ENCODE data around the gene TMEM201.
"Not testable (repeated sequence)": the region's sequence is repeated elsewhere in the genome, so short reads cannot be mapped to it uniquely, and the experiment has no call there.

Gene TMEM201

GRCh38 chr1:9601942-9602793 lies 13.5 kb downstream of the TMEM201 start:
- DNase-seq, result no peak

- no peak for DNase-seq
These were observed 14.1 kb downstream of the TMEM201 start for GRCh38 chr1:9602794-9603167.

GRCh38 chr1:9603307-9603706 lies 14.6 kb downstream of the TMEM201 start:
- DNase-seq, result no peak

- DNase-seq, result no peak
These were observed 15.3 kb downstream of the TMEM201 start for GRCh38 chr1:9603766-9604753.

DNA sequence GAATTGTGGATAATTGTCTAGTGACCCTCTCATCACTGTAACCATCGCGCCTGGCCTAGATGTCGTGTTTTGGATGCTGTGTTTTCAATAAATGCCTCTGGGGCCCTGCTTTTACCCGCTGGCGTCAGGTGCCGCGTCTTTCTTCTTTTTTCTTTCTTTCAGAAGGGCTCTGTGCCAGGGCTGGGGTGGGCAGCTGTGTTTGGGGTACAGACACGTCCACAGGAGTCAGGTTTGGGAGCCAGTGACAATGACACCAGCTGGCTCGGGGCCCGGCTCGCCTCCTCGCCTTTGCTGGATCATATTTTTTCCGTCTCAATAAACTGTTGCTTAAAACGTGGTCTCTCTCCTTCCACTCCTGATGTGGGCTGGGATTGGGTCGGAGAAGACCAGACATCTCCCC lies 16.1 kb downstream of the TMEM201 start:
- no peak for DNase-seq

DNA sequence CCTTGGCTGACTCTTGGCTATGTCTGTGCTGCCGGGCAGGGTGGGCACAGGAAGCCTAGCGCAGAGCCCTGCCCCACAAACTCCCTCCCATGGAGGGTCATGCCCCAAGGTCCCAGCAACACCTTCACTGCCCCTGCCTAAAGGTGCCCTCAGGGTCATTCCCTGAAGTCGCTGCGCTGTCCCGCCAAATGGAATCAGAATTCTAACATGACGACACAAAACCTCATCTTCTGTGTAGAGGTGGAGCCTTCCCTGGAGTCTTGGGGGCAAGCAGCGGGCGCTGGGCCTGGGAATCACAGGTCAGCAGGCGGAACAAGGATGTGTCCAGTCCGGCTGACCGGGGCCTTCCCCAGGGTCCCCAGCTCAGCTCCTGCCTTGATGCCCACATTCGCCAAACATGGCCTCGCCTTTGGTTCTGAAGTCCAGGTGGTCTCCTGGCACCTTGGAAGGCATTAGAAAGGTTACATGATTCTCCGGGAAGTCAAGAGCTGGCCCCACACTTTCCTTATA lies 17.3 kb downstream of the TMEM201 start:
- DNase-seq, result no peak

DNA sequence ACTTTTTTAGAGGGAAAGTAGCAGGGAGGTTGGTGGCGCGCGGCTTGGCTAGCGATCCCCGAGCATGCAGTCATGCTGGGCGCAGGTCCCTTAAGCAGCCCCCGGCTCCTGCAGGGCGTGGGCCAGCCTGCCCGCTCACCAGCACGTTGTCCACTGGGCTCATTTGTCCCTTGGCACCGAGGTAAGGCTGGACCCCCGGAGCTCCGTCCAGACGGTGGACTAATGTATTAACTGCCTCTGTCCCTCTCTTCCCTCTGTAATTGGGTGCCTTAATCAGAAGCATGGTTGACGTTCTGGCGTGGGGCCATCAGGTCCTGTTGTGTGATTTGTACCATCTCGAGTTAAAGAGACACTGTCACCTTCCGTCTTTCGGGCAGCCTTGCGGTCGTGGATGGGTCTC lies 17.7 kb downstream of the TMEM201 start:
- DNase-seq, result no peak

- no peak for DNase-seq
These were observed 18.2 kb downstream of the TMEM201 start for GRCh38 chr1:9606948-9607347.

DNA sequence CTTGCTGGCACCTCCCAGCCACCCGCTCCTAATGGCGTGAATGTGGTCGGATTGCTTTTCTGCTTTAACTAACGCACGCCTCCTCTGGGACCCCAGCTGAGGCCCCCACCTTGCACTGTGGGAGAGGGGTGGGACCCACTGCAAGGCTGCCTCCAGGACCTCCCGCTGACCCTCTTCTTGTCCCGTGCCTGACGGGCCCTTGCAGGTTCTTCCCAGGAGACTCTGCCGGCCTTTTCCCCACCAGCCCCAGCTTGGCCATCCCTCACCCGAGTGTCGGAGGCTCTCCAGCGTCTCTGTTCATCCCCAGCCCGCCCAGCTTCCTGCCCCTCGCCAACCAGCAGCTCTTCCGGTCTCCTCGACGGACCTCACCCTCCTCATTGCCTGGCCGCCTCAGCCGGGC lies 18.6 kb downstream of the TMEM201 start:
- no peak for DNase-seq

GRCh38 chr1:9609998-9610397 lies 21.3 kb downstream of the TMEM201 start:
- DNase-seq, result no peak

DNA sequence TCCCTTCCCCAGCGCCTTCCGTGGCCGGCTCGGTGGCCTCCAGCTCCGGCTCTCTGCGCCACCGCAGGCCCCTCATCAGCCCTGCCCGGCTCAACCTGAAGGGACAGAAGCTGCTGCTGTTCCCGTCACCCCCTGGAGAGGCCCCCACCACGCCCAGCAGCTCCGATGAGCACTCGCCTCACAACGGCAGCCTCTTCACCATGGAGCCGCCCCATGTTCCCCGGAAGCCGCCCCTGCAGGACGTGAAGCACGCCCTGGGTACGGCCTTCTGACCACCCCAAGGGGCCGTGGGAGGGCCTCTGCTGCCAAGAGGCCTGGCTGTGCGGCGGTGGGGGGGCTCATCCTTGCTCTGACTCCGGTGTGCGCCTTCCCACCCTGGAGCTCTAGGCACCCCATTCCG lies 21.8 kb downstream of the TMEM201 start:
- no peak for DNase-seq

DNA sequence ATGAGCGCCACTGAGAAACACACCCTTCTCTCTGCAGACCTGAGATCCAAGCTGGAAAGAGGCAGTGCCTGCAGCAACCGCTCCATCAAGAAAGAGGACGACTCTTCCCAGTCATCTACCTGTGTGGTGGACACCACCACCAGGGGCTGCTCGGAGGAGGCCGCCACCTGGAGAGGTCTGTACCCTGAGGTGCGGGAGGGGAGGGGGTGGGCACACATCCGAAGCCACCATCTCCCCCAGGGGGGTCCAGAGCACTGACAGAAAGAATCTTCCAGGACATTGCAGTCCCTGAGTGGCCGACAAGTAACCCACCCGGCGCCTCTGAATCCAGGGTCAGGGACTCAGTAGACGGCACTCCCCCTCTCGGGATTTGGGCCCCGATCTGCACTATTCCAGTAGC lies 23.0 kb downstream of the TMEM201 start:
- DNase-seq, result no peak

- DNase-seq, result no peak
These were observed 23.6 kb downstream of the TMEM201 start for GRCh38 chr1:9612162-9612845.

GRCh38 chr1:9612871-9613624 lies 24.3 kb downstream of the TMEM201 start:
- no peak for DNase-seq

GRCh38 chr1:9613625-9614299 lies 25.1 kb downstream of the TMEM201 start:
- DNase-seq, result no peak

DNA sequence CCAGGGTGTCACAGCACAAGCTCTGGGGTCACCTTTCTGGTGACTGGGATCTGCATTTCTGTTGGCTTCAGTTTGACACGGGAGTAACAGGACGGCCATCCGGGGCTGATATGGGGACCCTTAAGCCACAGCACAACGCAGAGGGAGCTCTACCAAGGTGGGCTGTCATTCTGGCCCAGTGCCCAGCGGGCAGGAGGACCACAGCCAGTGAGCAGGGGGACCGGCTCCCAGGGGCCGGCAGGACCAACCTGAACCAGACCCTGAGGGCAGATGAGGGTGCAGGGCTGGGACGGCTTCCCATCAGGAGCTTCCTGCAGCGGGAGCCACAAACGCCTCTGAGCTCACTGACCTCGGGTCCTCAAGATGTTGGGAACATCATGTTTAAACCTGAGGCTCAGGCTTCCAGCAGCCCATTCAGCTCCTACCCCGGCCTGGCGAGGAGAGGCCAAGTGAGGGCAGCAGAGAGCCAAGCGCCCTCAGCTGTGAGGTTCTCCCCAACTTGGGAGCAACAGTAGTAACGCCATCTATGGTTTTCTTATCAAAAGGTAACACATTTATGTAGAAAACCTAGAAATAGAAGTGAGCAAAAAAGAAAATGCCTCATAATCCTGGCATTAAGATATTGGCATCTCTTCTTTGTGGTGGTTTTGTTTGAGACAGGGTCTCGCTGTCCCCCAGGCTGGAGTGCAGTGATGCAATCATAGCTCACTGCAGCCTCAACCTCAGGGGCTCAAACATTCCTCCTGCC lies 26.8 kb downstream of the TMEM201 start:
- DNase-seq, result peak; percentile 29

- no peak for DNase-seq
These were observed 30.4 kb downstream of the TMEM201 start for GRCh38 chr1:9618909-9619679.

- no peak for DNase-seq
These were observed 32.3 kb downstream of the TMEM201 start for GRCh38 chr1:9621032-9621431.

DNA sequence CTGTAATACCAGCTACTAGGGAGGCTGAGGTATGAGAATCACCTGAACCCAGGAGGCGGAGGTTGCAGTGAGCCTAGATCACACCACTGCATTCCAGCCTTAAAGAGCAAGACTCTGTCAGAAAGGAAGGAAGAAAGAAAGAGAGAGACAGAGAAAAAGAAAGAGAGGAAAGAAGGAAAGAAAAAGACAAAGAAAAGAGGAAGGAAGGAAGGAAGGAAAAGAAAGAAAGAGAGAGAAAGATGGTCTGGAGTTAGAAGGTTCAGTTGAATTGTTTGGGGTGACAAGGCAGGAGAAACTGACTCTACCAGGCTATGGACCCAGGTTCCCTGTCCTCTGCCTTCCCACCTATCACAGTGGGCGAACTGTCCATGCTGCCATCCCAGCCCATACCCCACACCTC lies 35.4 kb downstream of the TMEM201 start:
- DNase-seq, result no peak

- not testable (repeated sequence) for DNase-seq
These were observed 36.3 kb downstream of the TMEM201 start for GRCh38 chr1:9625030-9625429.
